Amniotic stem cell (primary cell): ENCODE results near the gene GAL3ST2.
"Not testable (repeated sequence)": the region's sequence is repeated elsewhere in the genome, so short reads cannot be mapped to it uniquely, and the experiment has no call there.

Experiments used
- DNase-seq: peaks from one replicate; lab custom pipeline; 2025; lab: John Stamatoyannopoulos, UW

Gene GAL3ST2

GRCh38 chr2:241809383-241810306 lies 33.0 kb downstream of the GAL3ST2 start:
- DNase-seq = no peak

DNA sequence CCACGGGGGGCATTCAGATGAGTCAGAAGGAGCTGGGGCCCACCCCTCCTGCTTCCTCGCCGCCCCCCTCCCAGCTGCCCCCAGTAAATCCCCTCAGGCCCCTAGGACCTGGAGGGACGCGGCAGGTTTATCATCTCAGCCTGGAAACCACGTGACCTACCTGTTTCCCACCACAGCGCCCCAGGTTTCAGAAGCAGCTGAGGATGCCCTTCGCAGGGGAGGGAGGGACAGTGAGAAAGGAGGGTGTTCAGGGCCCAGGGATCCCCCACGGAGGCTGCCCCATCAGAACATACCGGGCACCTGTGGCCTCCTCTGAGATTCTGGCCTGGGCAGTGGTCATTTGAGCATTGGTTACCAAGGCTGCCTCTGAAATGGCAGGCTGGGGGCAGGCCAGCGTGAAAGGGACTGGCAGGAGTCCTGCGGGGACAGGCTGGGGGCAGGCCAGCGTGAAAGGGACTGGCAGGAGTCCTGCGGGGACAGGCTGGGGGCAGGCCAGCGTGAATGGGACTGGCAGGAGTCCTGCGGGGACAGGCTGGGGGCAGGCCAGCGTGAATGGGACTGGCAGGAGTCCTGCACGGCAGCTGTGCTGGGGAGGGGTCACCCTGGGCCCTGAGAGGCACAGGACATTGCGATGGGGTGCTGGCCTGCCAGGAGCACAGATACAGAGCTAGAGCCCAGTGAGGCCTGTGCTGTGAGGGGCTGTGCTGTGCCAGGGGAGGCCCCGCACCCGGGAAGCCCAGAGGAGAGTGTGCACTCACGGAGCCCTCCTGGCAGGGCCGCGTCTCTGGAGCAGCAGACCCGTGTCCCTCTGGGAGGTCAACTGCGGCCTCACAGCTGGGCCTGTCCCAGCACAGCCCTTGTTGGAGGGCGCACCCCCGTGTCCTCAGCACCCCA lies 33.9 kb downstream of the GAL3ST2 start:
- DNase-seq = no peak

- DNase-seq = no peak
These were observed 34.8 kb downstream of the GAL3ST2 start for GRCh38 chr2:241811201-241811951.

- DNase-seq = no peak
These were observed 35.5 kb downstream of the GAL3ST2 start for GRCh38 chr2:241811952-241812729.

- no peak for DNase-seq
These were observed 36.4 kb downstream of the GAL3ST2 start for GRCh38 chr2:241812730-241813643.

- DNase-seq = no peak
These were observed 37.2 kb downstream of the GAL3ST2 start for GRCh38 chr2:241813644-241814392.

- no peak for DNase-seq
These were observed 37.7 kb downstream of the GAL3ST2 start for GRCh38 chr2:241814393-241814642.

GRCh38 chr2:241814643-241815476 lies 38.2 kb downstream of the GAL3ST2 start:
- DNase-seq = no peak

GRCh38 chr2:241815477-241816430 lies 39.1 kb downstream of the GAL3ST2 start:
- no peak for DNase-seq

- DNase-seq = no peak
These were observed 40.0 kb downstream of the GAL3ST2 start for GRCh38 chr2:241816431-241817121.

DNA sequence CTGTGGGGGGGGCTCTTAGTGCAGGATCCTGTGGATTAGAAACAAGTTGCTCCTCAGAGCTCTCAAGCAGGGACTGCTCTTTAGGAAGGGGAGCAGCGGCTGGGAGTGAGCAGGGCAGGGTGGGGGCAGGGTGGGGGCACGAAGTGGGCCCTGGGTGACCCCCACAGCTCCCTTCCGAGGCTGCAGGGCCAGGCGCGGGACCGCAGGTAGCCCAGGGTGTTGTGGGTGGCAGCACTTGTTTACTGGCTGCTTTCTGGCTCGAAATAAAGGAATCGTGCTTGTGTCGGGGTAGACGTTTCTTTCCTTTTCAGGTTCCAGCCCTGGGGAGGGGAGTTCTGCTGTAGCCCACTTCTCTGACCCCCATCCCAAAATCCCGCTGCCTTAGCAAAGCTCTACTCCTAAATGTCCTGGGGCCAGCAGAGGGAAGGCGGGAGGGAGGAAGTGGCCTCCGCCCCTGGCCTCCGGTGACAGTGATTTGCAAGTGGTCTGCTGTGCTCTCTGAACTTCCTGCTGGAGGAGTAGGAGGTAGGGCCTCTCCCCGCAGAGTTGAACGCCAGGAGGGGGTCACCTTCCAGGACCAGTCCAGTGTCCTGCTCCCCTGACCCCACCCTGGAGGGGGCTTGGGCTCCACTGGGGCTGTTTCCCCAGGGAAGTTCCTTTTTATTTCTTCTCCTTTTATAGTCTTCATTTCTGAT lies 40.7 kb downstream of the GAL3ST2 start:
- no peak for DNase-seq

GRCh38 chr2:241817821-241818215 lies 41.2 kb downstream of the GAL3ST2 start:
- not testable (repeated sequence) for DNase-seq

DNA sequence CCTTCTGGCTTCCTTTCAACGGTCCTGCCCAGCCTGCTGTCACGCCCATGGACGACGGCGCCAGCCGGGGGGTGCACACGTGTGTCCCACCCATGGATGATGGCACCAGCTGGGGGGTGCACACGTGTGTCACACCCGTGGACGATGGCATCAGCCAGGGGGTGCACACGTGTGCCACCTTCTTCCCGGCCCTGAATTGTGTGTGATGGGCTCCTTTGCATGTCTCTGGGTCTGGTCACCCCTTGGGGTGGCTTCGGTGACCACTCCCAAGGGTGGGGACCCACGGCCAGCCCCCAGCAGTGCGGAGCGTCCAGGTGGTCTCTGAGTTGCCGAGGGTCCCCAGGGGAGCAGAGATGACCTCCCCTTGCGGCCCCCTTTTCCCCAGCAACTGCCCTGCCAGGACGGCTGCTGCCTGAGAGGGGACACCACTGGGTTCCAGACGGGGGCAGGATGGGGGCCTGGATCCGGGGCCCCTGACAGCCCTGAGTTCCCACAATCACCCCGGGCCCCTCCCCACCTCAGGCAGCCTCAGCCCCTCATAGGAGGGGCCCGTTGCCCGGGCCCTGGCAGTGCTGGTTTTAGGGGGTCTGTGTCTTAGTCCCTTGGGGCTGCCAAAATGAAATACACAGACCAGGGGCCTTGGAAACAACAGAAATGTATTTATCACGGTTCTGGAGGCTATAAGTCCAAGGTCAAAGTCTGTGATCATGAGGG lies 41.8 kb downstream of the GAL3ST2 start:
- DNase-seq = no peak

DNA sequence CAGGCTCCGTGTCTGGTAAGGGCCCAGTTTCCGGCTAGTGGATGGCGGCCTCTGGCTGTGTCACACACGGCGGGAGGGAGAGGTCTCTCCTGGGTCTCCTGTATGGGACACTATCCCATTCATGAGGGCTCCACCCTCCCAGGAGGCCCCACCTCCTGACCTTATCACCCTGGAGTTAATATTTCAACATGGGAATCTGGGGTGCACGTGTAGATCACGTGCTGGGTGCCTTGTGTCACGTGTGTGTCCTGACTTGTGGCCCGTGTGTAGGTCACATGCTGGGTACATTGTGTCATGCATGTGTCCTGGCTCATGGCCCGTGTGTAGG lies 42.3 kb downstream of the GAL3ST2 start:
- DNase-seq = no peak

- DNase-seq = not testable (repeated sequence)
These were observed 43.5 kb downstream of the GAL3ST2 start for GRCh38 chr2:241819947-241820624.
